SK-N-MC (cell line): ENCODE data around the gene LAS1L.

Experiments
- DNase-seq: peaks from one replicate; pipeline ENCODE4 v3.0.0-alpha.2; 2011; ENCODE audit warnings: low read depth, low spot score
- H3K27ac ChIP-seq: fragments of 200-600 bp; sonication (generic); 2 replicates; pipeline ENCODE4 v1.5.1; 2016; ENCODE audit warnings: mixed run types
- H3K36me3 ChIP-seq: fragments of 200-600 bp; sonication (generic); 2 replicates; pipeline ENCODE4 v1.6.1; 2017; ENCODE audit warnings: antibody characterized with exemption, low read length, mixed read lengths; ENCODE audit not compliant: insufficient read depth
- H3K4me3 ChIP-seq: fragments of 200-600 bp; sonication (generic); 2 replicates; pipeline ENCODE4 v1.5.1; 2016
- H3K9ac ChIP-seq: fragments of 200-600 bp; sonication (generic); 2 replicates; pipeline ENCODE4 v1.8.0; 2017; ENCODE audit warnings: mixed run types, mixed read lengths; ENCODE audit not compliant: insufficient read length
- H3K9me3 ChIP-seq: fragments of 200-600 bp; sonication (generic); 2 replicates; pipeline ENCODE4 v1.6.1; 2017; ENCODE audit warnings: low read depth, mild to moderate bottlenecking, antibody characterized with exemption, low read length, moderate library complexity, mixed read lengths
- EZH2 ChIP-seq: fragments of 200-600 bp; sonication (generic); IDR thresholded peaks from one replicate; pipeline ENCODE4 v1.6.1; 2017; ENCODE audit warnings: antibody characterized with exemption
- FOXP2 ChIP-seq: optimal IDR thresholded peaks from 2 replicates; pipeline ENCODE3; 2011; ENCODE audit warnings: mild to moderate bottlenecking, moderate library complexity; ENCODE audit not compliant: insufficient read depth; ENCODE audit errors: extremely low read length, control extremely low read depth
- POLR2AphosphoS5 ChIP-seq: IDR thresholded peaks from 2 replicates; pipeline ENCODE4 v1.6.1; 2012; ENCODE audit warnings: mild to moderate bottlenecking, low read depth, low read length, borderline replicate concordance

LAS1L gene

GRCh38 chrX:65551489-65552339 is 17.1 kb upstream of the LAS1L start:
- TF ChIP-seq FOXP2 = no peak
- no peak for TF ChIP-seq EZH2
- TF ChIP-seq POLR2AphosphoS5 = no peak

GRCh38 chrX:65551086-65551485 is 16.5 kb upstream of the LAS1L start:
- no peak for TF ChIP-seq EZH2
- TF ChIP-seq POLR2AphosphoS5 = no peak
- TF ChIP-seq FOXP2 = no peak
- H3K4me3 ChIP-seq = no peak overlapping the region
- H3K27ac ChIP-seq = no peak overlapping the region
- H3K36me3 ChIP-seq = no peaks in the 10 kb centered on the region
- H3K9ac ChIP-seq = no peak overlapping the region
- no peaks in the 10 kb centered on the region for H3K9me3 ChIP-seq
- DNase-seq = no peak

More at GRCh38 chrX:65551489-65552339, 17.1 kb upstream of the LAS1L start:
- no peaks in the 10 kb centered on the region for H3K36me3 ChIP-seq
- H3K9ac ChIP-seq = no peak overlapping the region
- H3K9me3 ChIP-seq = no peaks in the 10 kb centered on the region
- no peak overlapping the region for H3K4me3 ChIP-seq
- H3K27ac ChIP-seq = no peak overlapping the region
- no peak for DNase-seq

GRCh38 chrX:65545456-65545855 is 10.9 kb upstream of the LAS1L start:
- Histone ChIP-seq H3K27ac (no peak overlapping the region), H3K36me3 (no peaks in the 10 kb centered on the region), H3K9ac (no peak overlapping the region), H3K9me3 (no peaks in the 10 kb centered on the region), H3K4me3 (no peak overlapping the region)
- DNase-seq = no peak
- no peak for TF ChIP-seq POLR2AphosphoS5
- TF ChIP-seq EZH2 = no peak
- TF ChIP-seq FOXP2 = no peak

GRCh38 chrX:65537229-65537628 is 2.6 kb upstream of the LAS1L start:
- TF ChIP-seq FOXP2 = no peak
- Histone ChIP-seq H3K4me3 (no peak overlapping the region), H3K9ac (no peak overlapping the region), H3K36me3 (peaks cover 6% of the 10 kb centered on the region; the same call in 1 of the 2 replicates), H3K27ac (no peak overlapping the region), H3K9me3 (no peaks in the 10 kb centered on the region)
- no peak for DNase-seq

GRCh38 chrX:65536291-65536690 is 1.7 kb upstream of the LAS1L start:
- H3K27ac ChIP-seq = no peak overlapping the region

GRCh38 chrX:65532016-65532415 is 2.6 kb downstream of the LAS1L start:
- peaks cover 28% of the 10 kb centered on the region; the same call in 1 of the 2 replicates for H3K36me3 ChIP-seq
- H3K9ac ChIP-seq = no peak overlapping the region
- TF ChIP-seq EZH2 (no peak), FOXP2 (no peak), POLR2AphosphoS5 (no peak)
- no peaks in the 10 kb centered on the region for H3K9me3 ChIP-seq
- DNase-seq = no peak
- no peak overlapping the region for H3K4me3 ChIP-seq
- no peak overlapping the region for H3K27ac ChIP-seq

More at GRCh38 chrX:65536291-65536690, 1.7 kb upstream of the LAS1L start:
- no peak for DNase-seq
- H3K9ac ChIP-seq = no peak overlapping the region
- no peak overlapping the region for H3K4me3 ChIP-seq
- no peaks in the 10 kb centered on the region for H3K9me3 ChIP-seq
- TF ChIP-seq POLR2AphosphoS5 (no peak), EZH2 (no peak), FOXP2 (no peak)
- peaks cover 8% of the 10 kb centered on the region; the same call in 1 of the 2 replicates for H3K36me3 ChIP-seq

- no peaks in the 10 kb centered on the region for H3K9me3 ChIP-seq
- no peak for DNase-seq
- H3K27ac ChIP-seq = no peak overlapping the region
- TF ChIP-seq FOXP2 (no peak), EZH2 (no peak), POLR2AphosphoS5 (no peak)
- H3K4me3 ChIP-seq = no peak overlapping the region
- H3K9ac ChIP-seq = no peak overlapping the region
- peaks cover 31% of the 10 kb centered on the region; the same call in 1 of the 2 replicates for H3K36me3 ChIP-seq
Observed at GRCh38 chrX:65528705-65529340, 5.8 kb downstream of the LAS1L start.

GRCh38 chrX:65528293-65528692 is 6.3 kb downstream of the LAS1L start:
- DNase-seq = no peak
- TF ChIP-seq EZH2 (no peak), FOXP2 (no peak), POLR2AphosphoS5 (no peak)
- H3K9me3 ChIP-seq = no peaks in the 10 kb centered on the region
- peaks cover 31% of the 10 kb centered on the region; the same call in 1 of the 2 replicates for H3K36me3 ChIP-seq
- H3K4me3 ChIP-seq = no peak overlapping the region
- H3K27ac ChIP-seq = no peak overlapping the region
- H3K9ac ChIP-seq = no peak overlapping the region

GRCh38 chrX:65524139-65524538 is 10.4 kb downstream of the LAS1L start:
- no peak for DNase-seq
- Histone ChIP-seq H3K9ac (no peak overlapping the region), H3K4me3 (no peak overlapping the region), H3K27ac (no peak overlapping the region), H3K36me3 (peaks cover 36% of the 10 kb centered on the region; the same call in 1 of the 2 replicates), H3K9me3 (no peaks in the 10 kb centered on the region)
- TF ChIP-seq FOXP2 (no peak), POLR2AphosphoS5 (no peak), EZH2 (no peak)
